ENCODE data around the gene ZP1. TPM values are rescaled to one million over a fixed set of nuclear protein-coding genes. Genes with fewer than 3 reads are reported as not detected.

Gene ZP1
- total RNA-seq, 4 donors from 2014 or later = not detected

DNA sequence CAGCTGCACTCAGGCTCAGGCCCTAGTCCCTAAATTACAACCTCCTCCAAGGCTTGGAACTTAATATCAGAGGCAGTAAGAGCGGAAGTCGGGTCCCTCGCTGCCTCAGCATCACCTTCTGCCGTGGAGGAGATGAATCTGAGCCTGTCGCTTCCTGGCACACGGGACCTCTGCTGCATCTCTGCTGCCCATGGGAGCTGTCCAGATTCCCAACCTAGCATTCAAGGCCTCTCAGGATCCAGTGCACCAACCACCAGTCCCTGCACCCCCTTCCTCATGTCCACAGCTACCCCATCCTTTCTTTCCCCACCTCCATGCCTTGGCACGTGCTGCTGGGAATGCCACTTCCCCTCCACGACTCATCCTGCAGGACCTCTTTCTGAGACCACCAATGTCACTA lies 9.1 kb upstream of the ZP1 start:
- no peak overlapping the region for H3K4me3 ChIP-seq
- no peak overlapping the region for H3K27ac ChIP-seq
- H3K27me3 ChIP-seq = no peaks in the 10 kb centered on the region
- WGBS, 2 donors = 68 to 75% methylated on average over 6 to 8 of the region's 8 CpGs
- intact Hi-C loops (cut with DNase I) = no loop called here
- no peaks in the 10 kb centered on the region for H3K9me3 ChIP-seq
- peaks cover 0 to 3% (median 0%) of the 10 kb centered on the region in 3 donors for H3K36me3 ChIP-seq
- TF ChIP-seq POLR2A (IDR thresholded peaks at IDR 0.05) = no peak
- TF ChIP-seq, protein P1, sequence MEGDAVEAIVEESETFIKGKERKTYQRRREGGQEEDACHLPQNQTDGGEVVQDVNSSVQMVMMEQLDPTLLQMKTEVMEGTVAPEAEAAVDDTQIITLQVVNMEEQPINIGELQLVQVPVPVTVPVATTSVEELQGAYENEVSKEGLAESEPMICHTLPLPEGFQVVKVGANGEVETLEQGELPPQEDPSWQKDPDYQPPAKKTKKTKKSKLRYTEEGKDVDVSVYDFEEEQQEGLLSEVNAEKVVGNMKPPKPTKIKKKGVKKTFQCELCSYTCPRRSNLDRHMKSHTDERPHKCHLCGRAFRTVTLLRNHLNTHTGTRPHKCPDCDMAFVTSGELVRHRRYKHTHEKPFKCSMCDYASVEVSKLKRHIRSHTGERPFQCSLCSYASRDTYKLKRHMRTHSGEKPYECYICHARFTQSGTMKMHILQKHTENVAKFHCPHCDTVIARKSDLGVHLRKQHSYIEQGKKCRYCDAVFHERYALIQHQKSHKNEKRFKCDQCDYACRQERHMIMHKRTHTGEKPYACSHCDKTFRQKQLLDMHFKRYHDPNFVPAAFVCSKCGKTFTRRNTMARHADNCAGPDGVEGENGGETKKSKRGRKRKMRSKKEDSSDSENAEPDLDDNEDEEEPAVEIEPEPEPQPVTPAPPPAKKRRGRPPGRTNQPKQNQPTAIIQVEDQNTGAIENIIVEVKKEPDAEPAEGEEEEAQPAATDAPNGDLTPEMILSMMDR (IDR thresholded peaks at IDR 0.05) = no peak
- H3K4me1 ChIP-seq = no peaks in the 10 kb centered on the region
- DNase-seq = no peak

DNA sequence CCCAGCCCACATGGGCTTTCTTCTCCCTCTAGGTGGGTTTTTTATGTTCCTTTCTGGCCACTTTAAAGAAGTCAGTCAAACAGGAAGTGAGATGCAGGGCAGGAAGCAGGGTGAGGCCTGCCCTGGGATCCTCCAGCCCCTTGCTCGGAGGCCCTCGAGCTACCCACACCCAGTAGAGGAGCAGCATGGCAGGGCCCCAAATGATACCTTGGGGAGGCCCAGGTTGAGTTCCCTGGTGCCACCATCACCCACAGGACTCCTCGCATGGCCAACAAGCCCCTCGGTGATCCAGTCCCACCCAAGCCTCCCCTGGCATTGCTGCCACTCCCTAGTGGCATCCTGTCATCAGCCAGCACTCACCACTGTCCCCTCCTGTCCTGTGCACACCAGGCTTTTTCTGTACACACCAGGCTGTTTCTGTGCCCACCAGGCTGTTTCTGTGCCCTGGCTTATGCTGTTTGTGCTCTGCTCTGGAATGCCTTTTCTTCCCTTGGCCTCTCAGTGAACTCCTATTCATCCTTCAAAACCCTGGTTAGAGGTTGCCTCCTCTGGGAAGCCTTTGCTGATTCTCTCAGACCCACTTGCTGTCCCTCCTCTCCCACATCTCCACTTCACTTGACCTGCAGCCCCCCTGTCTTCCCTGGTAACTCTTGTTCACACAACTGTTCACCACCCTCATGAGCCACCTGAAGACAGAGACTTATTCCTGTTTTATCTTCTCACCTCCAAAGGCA lies 8.4 kb upstream of the ZP1 start:
- Histone ChIP-seq H3K9me3 (no peaks in the 10 kb centered on the region), H3K4me3 (no peak overlapping the region), H3K36me3 (no peaks in the 10 kb centered on the region), H3K27ac (no peak overlapping the region), H3K4me1 (no peaks in the 10 kb centered on the region), H3K27me3 (no peaks in the 10 kb centered on the region)
- no peak for DNase-seq
- TF ChIP-seq, protein P1 (IDR thresholded peaks at IDR 0.05) = no peak
- no peak for TF ChIP-seq POLR2A (IDR thresholded peaks at IDR 0.05)
- 73 to 80% methylated on average over 2 of the region's 4 CpGs for WGBS, 2 donors
- intact Hi-C loops (cut with DNase I) = no loop called here

DNA sequence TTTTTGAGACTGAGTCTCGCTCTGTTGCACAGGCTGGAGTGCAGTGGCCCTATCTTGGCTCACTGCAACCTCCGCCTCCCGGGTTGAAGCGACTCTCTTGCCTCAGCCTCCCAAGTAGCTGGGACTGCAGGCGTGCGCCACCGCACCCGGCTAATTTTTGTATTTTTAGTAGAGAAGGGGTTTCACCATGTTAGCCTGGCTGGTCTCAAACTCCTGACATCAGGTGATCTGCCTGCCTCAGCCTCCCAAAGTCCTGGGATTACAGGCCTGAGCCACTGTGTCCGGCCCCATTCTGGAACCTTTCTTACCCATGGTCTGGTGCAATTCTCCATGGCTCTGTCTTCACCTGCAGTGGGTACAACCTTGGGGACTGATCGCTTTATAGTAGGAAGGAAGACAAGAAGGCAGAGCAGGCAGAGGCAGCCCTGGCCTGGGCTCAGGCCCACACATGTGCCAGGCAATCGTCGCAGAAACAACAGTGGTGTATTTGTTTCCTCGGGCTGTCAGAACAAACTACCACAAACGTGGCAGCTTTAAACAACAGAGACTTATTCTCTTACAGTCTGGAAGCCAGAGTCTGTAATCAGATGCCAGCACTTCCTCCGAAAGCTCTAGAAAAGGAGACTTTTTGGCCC lies 7.6 kb upstream of the ZP1 start:
- DNase-seq = no peak
- H3K27me3 ChIP-seq = no peaks in the 10 kb centered on the region
- no peaks in the 10 kb centered on the region for H3K4me1 ChIP-seq
- intact Hi-C loops (cut with DNase I) = no loop called here
- 71 to 84% methylated on average over 8 to 13 of the region's 15 CpGs for WGBS, 2 donors
- H3K4me3 ChIP-seq = no peak overlapping the region
- no peak overlapping the region for H3K27ac ChIP-seq
- H3K9me3 ChIP-seq = no peaks in the 10 kb centered on the region
- TF ChIP-seq, protein P1 (IDR thresholded peaks at IDR 0.05) = no peak
- TF ChIP-seq POLR2A (IDR thresholded peaks at IDR 0.05) = no peak
- H3K36me3 ChIP-seq = no peaks in the 10 kb centered on the region

DNA sequence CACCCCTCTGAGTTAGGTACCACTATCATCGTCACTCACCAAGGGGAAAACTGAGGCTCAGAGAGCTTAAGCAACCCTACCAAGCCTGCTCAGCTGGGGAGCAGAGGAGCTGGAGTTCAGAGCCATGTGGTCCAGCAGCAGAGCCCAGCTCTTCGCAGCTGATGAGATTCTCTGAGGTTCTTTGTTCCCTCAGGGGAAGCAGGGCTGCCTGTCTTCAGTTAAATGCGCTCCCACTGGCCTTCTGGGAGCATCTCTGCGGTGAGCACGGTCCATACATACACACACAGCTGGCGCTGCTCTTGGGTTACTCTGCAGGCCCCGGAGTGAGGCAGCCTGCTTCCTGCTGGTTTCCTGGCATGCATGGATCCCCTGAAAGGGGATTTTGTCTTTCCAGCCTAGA lies 6.4 kb upstream of the ZP1 start:
- Histone ChIP-seq H3K9me3 (no peaks in the 10 kb centered on the region), H3K27me3 (no peaks in the 10 kb centered on the region), H3K4me3 (no peak overlapping the region), H3K4me1 (no peaks in the 10 kb centered on the region), H3K27ac (no peak overlapping the region), H3K36me3 (no peaks in the 10 kb centered on the region)
- no peak for DNase-seq
- 67% methylated on average over 1 of the region's 7 CpGs; no CpG with 5 or more reads in 1 of the 2 donors for WGBS, 2 donors
- TF ChIP-seq, protein P1 (IDR thresholded peaks at IDR 0.05) = no peak
- no peak for TF ChIP-seq POLR2A (IDR thresholded peaks at IDR 0.05)
- intact Hi-C loops (cut with DNase I) = no loop called here

DNA sequence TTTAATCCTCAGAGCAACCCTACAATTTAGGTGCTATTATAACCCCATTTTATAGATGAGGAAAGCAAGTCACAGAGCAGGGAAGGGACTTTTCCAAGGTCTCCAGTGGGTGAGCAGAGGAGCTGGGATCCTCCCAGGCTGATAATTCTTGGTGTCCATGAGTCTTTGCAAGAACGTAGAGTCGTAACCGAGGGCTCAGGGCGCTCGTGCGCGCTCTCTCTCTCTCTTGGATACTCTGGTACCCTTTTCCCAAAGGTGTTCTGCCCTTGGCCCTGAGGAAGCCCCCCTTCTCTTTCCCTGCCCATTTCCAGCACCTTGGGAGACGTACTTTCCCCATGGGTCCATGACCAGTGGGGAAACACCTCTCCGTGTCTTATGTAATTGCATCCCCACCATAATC lies 5.2 kb upstream of the ZP1 start:
- TF ChIP-seq, protein P1 (IDR thresholded peaks at IDR 0.05) = no peak
- no peak for TF ChIP-seq POLR2A (IDR thresholded peaks at IDR 0.05)
- no peaks in the 10 kb centered on the region for H3K27me3 ChIP-seq
- no peaks in the 10 kb centered on the region for H3K36me3 ChIP-seq
- 83 to 86% methylated on average over 2 to 9 of the region's 9 CpGs for WGBS, 2 donors
- H3K9me3 ChIP-seq = no peaks in the 10 kb centered on the region
- H3K4me1 ChIP-seq = no peaks in the 10 kb centered on the region
- H3K27ac ChIP-seq = no peak overlapping the region
- DNase-seq = no peak
- no peak overlapping the region for H3K4me3 ChIP-seq
- intact Hi-C loops (cut with DNase I) = no loop called here
